Activated naive CD8-positive, alpha-beta T cell treated with anti-CD3 and anti-CD28 coated beads, Interleukin-2, amount 10 ng/mL, durations not matched to agents 7 days and 5 days (primary cell): Measurements from ENCODE around the gene PPP2CA. TPM values are rescaled to one million over a fixed set of nuclear protein-coding genes. Genes with fewer than 3 reads are reported as not detected.

ENCODE experiments used
- ATAC-seq: fragments of 150-1000 bp; cut with Tn5 transposase; one replicate; pipeline ENCODE4 v1.10.0; 2021; ENCODE audit warnings: low read depth, moderate library complexity
- POLR2A ChIA-PET: fragments of 350-600 bp; sonication (Branson Sonifier 250); formaldehyde crosslinking; loops from one replicate; lab custom pipeline; 2021; ENCODE audit warnings: antibody characterized with exemption; lab: Charles Lee
- DNase-seq: peaks from one replicate; pipeline ENCODE4 v3.0.0; 2021
- H3K27ac Mint-ChIP-seq: one replicate; pipeline ENCODE4 v1.8.0; 2022; ENCODE audit warnings: mild to moderate bottlenecking, mixed read lengths
- H3K27me3 Mint-ChIP-seq: one replicate; pipeline ENCODE4 v1.8.0; 2022; ENCODE audit warnings: mild to moderate bottlenecking, moderate library complexity, mixed read lengths
- H3K36me3 Mint-ChIP-seq: one replicate; pipeline ENCODE4 v1.8.0; 2021; ENCODE audit warnings: mild to moderate bottlenecking, mixed read lengths
- H3K4me1 Mint-ChIP-seq: one replicate; pipeline ENCODE4 v1.8.0; 2021; ENCODE audit warnings: mixed read lengths
- H3K4me3 Mint-ChIP-seq: one replicate; pipeline ENCODE4 v1.8.0; 2022; ENCODE audit warnings: mild to moderate bottlenecking, moderate library complexity, mixed read lengths
- H3K9me3 Mint-ChIP-seq: one replicate; pipeline ENCODE4 v1.8.0; 2021; ENCODE audit warnings: mixed read lengths
- total RNA-seq, 2 experiments: library from RNA; stranded (reverse); gene quantifications; one replicate each; pipeline ENCODE4 v1.2.3, GENCODE V29; 2021

Gene PPP2CA
- total RNA-seq, 2 experiments from 2014 or later, result 122 to 129 TPM

DNA sequence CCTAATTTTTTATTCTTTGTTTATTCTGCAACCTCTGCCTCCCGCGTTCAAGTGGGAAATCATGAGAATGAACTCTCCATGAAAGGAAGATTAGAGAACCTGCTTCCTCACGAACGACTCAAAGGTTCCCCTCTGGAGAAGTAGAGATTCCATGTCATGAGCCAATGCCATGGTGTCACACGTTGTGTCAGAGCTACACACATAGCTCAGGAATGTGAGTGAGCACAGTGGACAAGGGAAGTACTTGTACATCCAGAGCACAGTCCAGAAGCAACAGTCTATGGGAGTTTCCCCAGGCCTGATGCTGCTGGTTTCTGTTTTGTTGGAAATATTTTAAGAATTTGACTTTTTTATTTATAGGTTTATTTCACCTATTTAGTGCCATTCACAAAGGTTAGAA is 26.8 kb upstream of the PPP2CA start:
- H3K4me3 Mint-ChIP-seq, result no peak overlapping the region
- POLR2A ChIA-PET, result interaction anchor here (0.6 kb wide), 1 partner anchor 1077 kb away, joined by 3 read pairs; no protein-coding TSS in a partner anchor
- DNase-seq (no peak), ATAC-seq (no peak)
- no peaks in the 10 kb centered on the region for H3K4me1 Mint-ChIP-seq
- no peaks in the 10 kb centered on the region for H3K27me3 Mint-ChIP-seq
- H3K9me3 Mint-ChIP-seq, result no peaks in the 10 kb centered on the region
- no peak overlapping the region for H3K27ac Mint-ChIP-seq
- no peaks in the 10 kb centered on the region for H3K36me3 Mint-ChIP-seq

DNA sequence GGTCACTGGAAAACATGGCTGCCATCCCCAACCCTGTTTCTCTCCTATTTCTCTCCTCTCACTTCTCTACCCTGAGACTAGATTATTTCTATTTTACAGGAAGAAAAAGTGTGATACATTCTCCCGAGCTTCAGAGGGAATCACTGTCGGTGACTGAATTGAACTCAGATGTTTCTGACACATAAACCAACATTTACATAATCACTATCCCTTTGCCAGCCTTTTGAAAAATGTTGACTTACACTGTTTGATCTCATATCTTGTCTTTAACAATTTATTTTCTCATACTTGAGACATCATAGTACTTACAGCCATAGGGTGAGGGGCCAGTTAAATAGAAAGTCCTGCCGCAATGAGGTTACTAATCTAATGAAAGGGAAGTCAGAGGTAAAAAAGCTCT is 25.1 kb upstream of the PPP2CA start:
- Mint-ChIP-seq H3K4me3 (no peak overlapping the region), H3K27ac (no peak overlapping the region), H3K4me1 (no peaks in the 10 kb centered on the region), H3K27me3 (no peaks in the 10 kb centered on the region), H3K9me3 (no peaks in the 10 kb centered on the region), H3K36me3 (no peaks in the 10 kb centered on the region)
- DNase-seq (no peak), ATAC-seq (no peak)
- POLR2A ChIA-PET, result no interaction called here

DNA sequence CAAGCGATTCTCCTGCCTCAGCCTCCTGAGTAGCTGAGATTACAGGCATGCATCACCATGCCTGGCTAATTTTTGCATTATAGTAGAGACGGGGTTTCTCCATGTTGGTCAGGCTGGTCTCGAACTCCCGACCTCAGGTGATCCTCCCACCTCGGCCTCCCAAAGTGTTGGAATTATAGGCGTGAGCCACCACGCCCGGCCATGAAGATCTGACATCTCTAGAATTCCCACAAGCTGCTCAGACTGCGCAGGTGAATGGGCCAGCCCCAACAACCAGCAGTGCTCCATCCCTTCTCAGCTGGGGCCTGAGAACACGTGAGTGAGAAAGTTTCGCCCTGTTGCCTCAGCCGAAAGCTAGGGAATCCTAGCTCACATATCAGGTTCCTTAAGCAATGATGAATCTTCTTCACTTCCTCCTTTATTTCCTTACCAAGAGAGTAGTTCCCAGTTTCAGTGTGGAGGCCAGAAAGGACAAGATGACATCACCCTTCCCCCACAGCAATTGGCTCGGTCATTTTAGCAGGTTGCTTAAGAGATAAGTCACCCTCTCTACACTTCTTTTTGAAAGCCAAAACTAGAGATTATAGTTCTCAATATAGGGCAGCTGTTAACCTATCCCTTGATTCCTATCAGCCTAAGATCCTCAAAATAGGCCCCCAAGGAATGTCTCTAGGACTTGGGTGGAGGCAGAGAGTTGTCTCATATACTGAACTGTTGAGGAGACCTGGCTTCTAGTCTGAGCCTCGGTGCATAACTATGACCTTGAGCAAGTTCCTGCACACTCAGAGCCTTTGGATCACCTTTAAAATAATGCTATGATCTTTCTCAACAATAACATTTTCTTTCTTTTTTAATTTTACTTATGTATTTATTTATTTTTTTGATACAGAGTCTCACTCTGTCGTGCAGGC is 23.9 kb upstream of the PPP2CA start:
- Mint-ChIP-seq H3K4me1 (no peaks in the 10 kb centered on the region), H3K27ac (no peak overlapping the region), H3K9me3 (no peaks in the 10 kb centered on the region), H3K36me3 (no peaks in the 10 kb centered on the region), H3K4me3 (no peak overlapping the region), H3K27me3 (no peaks in the 10 kb centered on the region)
- ATAC-seq (no peak), DNase-seq (no peak)
- POLR2A ChIA-PET, result no interaction called here

DNA sequence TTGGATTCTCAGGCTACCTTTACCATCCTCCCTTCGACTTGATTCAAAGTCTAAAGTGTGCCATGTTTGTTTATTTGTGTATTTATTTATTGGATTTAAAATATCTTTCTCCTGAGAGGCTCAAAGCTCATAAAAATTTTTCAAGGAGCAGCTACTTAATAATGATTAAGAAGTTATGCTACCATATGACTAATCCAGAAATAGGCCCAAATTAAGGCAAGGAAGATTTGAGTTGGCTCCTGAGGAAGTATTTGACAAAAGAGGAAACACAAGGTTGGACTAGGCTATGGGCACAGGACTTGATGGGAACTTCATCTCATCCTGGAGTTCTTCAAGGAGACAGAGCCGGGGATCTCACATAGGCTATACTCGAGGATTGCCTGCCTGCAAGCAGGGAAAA is 22.4 kb upstream of the PPP2CA start:
- ATAC-seq (no peak), DNase-seq (no peak)
- Mint-ChIP-seq H3K9me3 (no peaks in the 10 kb centered on the region), H3K27me3 (no peaks in the 10 kb centered on the region), H3K27ac (no peak overlapping the region), H3K4me1 (no peaks in the 10 kb centered on the region), H3K36me3 (no peaks in the 10 kb centered on the region), H3K4me3 (no peak overlapping the region)
- POLR2A ChIA-PET, result interaction anchor here (0.6 kb wide), 1 partner anchor 23 kb away, joined by 3 read pairs; the partner anchor contains the start of gene PPP2CA

GRCh38 chr5:134247428-134248224 is 21.8 kb upstream of the PPP2CA start:
- no peaks in the 10 kb centered on the region for H3K36me3 Mint-ChIP-seq
- DNase-seq (no peak), ATAC-seq (no peak)
- no peaks in the 10 kb centered on the region for H3K27me3 Mint-ChIP-seq
- POLR2A ChIA-PET, result no interaction called here
- H3K27ac Mint-ChIP-seq, result no peak overlapping the region
- no peaks in the 10 kb centered on the region for H3K4me1 Mint-ChIP-seq
- no peak overlapping the region for H3K4me3 Mint-ChIP-seq
- no peaks in the 10 kb centered on the region for H3K9me3 Mint-ChIP-seq

GRCh38 chr5:134246771-134247427 is 21.0 kb upstream of the PPP2CA start:
- DNase-seq (no peak), ATAC-seq (no peak)
- H3K36me3 Mint-ChIP-seq, result no peaks in the 10 kb centered on the region
- H3K4me1 Mint-ChIP-seq, result no peaks in the 10 kb centered on the region
- no peak overlapping the region for H3K4me3 Mint-ChIP-seq
- POLR2A ChIA-PET, result no interaction called here
- no peaks in the 10 kb centered on the region for H3K27me3 Mint-ChIP-seq
- no peak overlapping the region for H3K27ac Mint-ChIP-seq
- no peaks in the 10 kb centered on the region for H3K9me3 Mint-ChIP-seq

DNA sequence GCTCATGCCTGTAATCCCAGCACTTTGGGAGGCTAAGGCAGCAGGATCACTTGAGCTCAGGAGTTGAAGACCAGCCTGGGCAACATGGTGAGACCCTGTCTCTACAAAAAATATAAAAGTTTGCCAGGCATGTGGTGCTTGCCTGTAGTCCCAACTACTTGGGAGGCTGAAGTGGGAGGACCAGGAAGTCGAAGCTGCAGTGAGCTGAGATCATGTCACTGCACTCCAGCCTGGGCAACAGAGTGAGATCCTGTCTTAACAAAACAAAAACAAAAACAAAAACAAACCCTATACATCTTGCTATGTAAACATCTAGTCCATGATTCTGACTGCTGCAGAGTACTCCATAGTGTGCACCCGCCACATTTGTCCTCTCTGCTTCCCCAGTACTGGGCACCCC is 19.8 kb upstream of the PPP2CA start:
- H3K36me3 Mint-ChIP-seq, result no peaks in the 10 kb centered on the region
- H3K4me1 Mint-ChIP-seq, result no peaks in the 10 kb centered on the region
- no peak overlapping the region for H3K4me3 Mint-ChIP-seq
- POLR2A ChIA-PET, result no interaction called here
- no peak overlapping the region for H3K27ac Mint-ChIP-seq
- ATAC-seq (no peak), DNase-seq (no peak)
- H3K9me3 Mint-ChIP-seq, result no peaks in the 10 kb centered on the region
- no peaks in the 10 kb centered on the region for H3K27me3 Mint-ChIP-seq

- no peak overlapping the region for H3K27ac Mint-ChIP-seq
- DNase-seq (no peak), ATAC-seq (no peak)
- H3K36me3 Mint-ChIP-seq, result no peaks in the 10 kb centered on the region
- no peaks in the 10 kb centered on the region for H3K4me1 Mint-ChIP-seq
- peaks cover 3% of the 10 kb centered on the region for H3K27me3 Mint-ChIP-seq
- no peaks in the 10 kb centered on the region for H3K9me3 Mint-ChIP-seq
- POLR2A ChIA-PET, result no interaction called here
- H3K4me3 Mint-ChIP-seq, result no peak overlapping the region
Measured at GRCh38 chr5:134245101-134245604, 19.3 kb upstream of the PPP2CA start.

DNA sequence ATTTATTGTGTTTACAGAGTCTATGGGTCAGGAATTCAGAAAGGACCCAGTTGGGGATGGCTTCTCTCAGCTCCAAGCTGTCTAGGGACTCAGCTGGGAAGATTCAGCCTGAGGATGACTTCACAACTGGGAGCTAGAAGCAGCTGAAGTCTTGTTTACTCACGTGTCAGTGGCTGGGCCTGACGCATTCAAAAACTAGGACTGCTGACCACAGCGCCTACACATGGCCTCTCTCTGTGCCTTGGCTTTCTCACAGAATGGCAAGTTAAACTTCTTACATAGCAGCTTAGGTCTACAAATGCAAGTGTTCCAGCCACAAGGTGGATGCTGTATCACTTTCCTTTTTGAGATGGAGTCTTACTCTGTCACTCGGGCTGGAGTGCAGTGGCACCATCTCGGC is 16.3 kb upstream of the PPP2CA start:
- H3K9me3 Mint-ChIP-seq, result no peaks in the 10 kb centered on the region
- H3K4me3 Mint-ChIP-seq, result no peak overlapping the region
- no peaks in the 10 kb centered on the region for H3K36me3 Mint-ChIP-seq
- POLR2A ChIA-PET, result no interaction called here
- H3K27me3 Mint-ChIP-seq, result peaks cover 10% of the 10 kb centered on the region
- DNase-seq (no peak), ATAC-seq (no peak)
- no peaks in the 10 kb centered on the region for H3K4me1 Mint-ChIP-seq
- no peak overlapping the region for H3K27ac Mint-ChIP-seq

- Mint-ChIP-seq H3K27ac (no peak overlapping the region), H3K4me3 (no peak overlapping the region), H3K36me3 (no peaks in the 10 kb centered on the region), H3K9me3 (no peaks in the 10 kb centered on the region), H3K4me1 (no peaks in the 10 kb centered on the region), H3K27me3 (peaks cover 18% of the 10 kb centered on the region)
- ATAC-seq (no peak), DNase-seq (no peak)
- POLR2A ChIA-PET, result no interaction called here
Measured at GRCh38 chr5:134240421-134240962, 14.6 kb upstream of the PPP2CA start.

DNA sequence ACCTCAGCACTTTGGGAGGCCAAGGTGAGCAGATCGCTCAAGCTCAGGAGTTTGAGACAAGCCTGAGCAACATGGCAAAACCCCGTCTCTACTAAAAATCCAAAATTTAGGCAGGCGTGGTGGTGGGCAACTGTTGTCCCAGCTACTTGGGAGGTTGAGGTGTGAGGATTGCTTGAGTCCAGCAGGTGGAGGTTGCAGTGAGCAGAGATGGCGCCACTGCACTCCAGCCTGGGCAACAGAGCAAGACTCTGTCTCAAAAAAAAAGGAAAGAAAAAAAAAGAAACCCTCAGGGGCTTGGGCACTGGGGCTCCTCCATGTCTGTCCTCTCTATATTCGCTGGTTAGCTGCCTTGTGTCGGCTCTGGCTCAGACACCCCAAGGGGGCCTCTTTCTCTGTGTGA is 10.9 kb upstream of the PPP2CA start:
- H3K4me3 Mint-ChIP-seq, result no peak overlapping the region
- H3K27ac Mint-ChIP-seq, result no peak overlapping the region
- no peaks in the 10 kb centered on the region for H3K36me3 Mint-ChIP-seq
- POLR2A ChIA-PET, result no interaction called here
- no peaks in the 10 kb centered on the region for H3K9me3 Mint-ChIP-seq
- no peak for ATAC-seq
- H3K4me1 Mint-ChIP-seq, result peaks cover 1% of the 10 kb centered on the region
- H3K27me3 Mint-ChIP-seq, result peaks cover 21% of the 10 kb centered on the region
- no peak for DNase-seq

DNA sequence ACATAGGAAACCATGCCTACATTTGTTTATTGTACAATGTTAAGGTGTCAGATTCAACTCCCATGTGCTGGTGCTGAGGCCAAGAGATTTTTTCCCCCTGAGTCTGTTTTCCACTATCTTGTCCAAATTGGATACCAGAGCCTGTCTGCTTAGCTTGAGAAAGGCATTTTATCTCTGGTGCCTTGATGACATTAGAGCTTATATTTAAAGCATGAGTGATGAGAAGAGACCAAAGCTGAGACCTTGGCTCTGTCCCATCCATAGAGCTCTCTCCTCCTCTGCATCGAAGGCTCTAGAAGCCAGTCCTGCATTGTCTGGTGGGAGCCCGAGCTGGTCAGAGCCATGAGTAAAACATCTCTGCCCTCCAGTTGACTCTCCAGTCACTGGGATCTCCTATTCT is 10.4 kb upstream of the PPP2CA start:
- ATAC-seq, result no peak
- Mint-ChIP-seq H3K27ac (no peak overlapping the region), H3K27me3 (peaks cover 21% of the 10 kb centered on the region), H3K4me1 (peaks cover 1% of the 10 kb centered on the region), H3K36me3 (no peaks in the 10 kb centered on the region), H3K9me3 (no peaks in the 10 kb centered on the region), H3K4me3 (no peak overlapping the region)
- no peak for DNase-seq
- POLR2A ChIA-PET, result interaction anchor here (0.9 to 1.3 kb wide), 2 partner anchors 9 to 11 kb away, joined by 3 to 4 read pairs; partner anchors contain the start of gene PPP2CA

- Mint-ChIP-seq H3K4me1 (peaks cover 21% of the 10 kb centered on the region), H3K36me3 (peaks cover 12% of the 10 kb centered on the region), H3K27me3 (peaks cover under 1% of the 10 kb centered on the region), H3K4me3 (no peak overlapping the region), H3K9me3 (no peaks in the 10 kb centered on the region), H3K27ac (no peak overlapping the region)
- POLR2A ChIA-PET, result no interaction called here
- no peak for ATAC-seq
- DNase-seq, result no peak
Measured at GRCh38 chr5:134228624-134229023, 2.8 kb upstream of the PPP2CA start.
